Stimulated activated CD4-positive, alpha-beta T cell treated with anti-CD3 and anti-CD28 coated beads, Interleukin-1b, Interleukin-23, amount 100 ng/mL, for 4 hours (primary cell): Measurements from ENCODE around the gene GMEB2.
"Not testable (repeated sequence)": the region's sequence is repeated elsewhere in the genome, so short reads cannot be mapped to it uniquely, and the experiment has no call there.

Source experiments
- DNase-seq, 2 donors: peaks; one replicate each; pipeline ENCODE4 v3.0.0-alpha.2; 2020; ENCODE audit warnings: low read depth in 2 of 2

GMEB2 gene

DNA sequence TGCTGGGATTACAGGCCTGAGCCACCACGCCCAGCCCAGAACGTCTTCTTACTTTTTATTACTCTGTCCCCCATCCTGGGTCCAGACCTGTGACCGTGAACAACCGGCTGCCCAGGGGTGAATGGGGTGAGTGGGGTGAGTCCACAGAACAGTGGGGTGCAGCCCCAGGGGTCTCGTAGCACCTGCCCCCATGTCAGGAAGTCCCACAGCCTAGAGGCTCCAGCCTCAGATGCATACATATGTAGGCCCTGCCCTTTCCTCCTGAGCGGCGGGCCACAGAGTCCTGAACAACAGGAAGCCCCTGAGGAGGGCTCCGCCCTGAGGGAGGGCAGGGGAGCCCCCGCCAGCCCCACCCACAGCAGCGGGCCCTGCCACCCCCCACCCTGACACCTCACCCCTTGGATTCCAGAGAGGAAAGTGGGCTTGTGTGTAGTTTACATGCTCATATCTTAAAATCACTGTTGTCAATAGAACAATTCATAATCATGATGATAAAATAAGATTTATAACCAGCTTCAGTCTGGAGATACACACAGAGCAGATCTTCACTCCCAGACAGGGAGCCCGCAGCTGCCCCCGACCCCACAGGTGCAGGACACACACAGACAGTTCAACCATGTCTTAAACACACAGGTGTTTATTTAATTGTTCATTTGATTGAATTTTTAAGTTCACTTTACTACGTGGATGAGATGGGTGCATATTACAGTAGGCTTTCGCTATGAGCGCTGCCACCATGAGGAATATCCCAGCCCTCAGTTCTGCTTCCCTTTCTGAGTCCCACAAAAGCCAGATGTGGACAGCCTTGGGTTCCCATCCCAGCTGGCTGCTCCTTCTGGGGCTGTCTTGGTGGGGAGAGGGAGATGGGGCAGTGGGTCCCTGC lies 12.4 kb upstream of the GMEB2 start:
- peak in 1 of 2 donors; percentile 45 for DNase-seq

DNA sequence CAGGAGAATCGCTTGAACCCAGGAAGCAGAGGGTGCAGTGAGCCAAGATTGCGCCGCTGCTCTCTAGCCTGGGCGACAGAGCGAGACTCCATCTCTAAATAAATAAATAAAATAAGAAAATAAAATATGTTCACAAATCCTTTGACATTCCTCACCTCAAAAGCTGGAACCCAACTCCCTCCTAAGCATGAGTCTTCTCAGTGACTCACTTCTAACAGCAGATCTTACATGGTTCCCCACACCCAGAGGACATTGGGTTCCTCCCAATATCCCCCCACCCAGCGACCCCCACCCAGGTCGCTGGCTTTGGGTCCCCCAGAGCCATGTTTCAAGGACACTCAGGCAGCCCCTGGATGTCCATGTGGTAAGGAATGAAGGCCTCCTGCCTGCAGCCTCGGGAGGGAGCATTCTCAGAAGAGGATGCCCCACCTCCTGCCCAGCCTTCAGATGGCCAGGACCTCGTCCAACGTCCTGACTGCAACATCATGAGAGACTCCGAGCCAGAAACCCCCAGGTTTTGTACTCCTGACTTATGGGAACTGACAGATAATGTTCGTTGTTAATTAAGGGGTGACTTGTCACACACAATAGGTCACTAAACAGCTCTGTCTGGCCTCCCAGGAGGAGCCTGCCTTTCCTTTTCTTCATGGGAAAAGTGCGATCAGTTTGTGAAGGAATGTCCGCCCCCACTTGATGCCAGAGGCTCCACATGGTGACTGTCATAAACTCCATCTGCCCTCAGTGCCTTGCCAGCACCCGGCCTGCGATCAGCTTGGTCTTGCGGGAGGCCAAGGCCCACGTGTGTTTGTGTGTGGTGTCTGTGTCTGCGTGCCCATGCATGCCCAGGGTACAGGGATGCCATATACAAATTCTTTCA lies 10.1 kb upstream of the GMEB2 start:
- DNase-seq = no peak

GRCh38 chr20:63635431-63636141 lies 8.7 kb upstream of the GMEB2 start:
- DNase-seq = peak; percentile 32 to 56

DNA sequence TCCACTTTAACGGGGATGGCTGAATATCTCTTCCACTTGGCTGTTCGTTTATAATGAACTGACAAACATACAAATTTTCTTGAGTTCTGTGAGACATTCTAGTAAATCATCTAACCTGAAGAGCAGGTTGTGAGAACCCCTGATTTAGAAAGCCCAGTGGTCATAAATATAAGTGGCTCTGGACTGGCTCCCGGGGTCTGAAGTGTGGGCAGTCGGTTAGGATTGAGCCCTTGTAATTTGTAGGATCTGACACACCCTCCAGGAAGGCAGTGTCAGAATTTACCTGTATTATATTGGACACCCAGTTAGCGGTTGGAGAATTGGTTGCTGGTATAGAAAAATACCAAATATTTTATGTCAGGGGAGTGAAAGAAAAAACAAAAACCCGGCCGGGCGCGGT lies 6.8 kb upstream of the GMEB2 start:
- DNase-seq = no peak

DNA sequence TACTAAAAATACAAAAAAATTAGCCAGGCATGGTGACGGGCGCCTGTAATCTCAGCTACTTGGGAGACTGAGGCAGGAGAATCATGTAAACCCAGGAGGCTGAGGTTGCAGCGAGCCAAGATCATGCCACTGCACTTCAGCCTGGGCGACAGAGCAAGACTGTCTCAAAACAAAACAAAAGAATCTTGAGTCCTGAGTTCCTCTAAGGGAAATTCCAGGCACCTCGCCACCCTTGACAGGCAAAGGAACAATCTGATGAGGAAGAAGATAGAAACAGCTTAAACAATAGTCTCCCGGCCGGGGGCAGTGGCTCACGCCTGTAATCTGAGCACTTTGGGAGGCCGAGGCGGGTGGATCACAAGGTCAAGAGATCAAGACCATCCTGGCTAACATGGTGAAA lies 4.5 kb upstream of the GMEB2 start:
- not testable (repeated sequence) for DNase-seq

- not testable (repeated sequence) for DNase-seq
Observed at GRCh38 chr20:63630956-63631355, 4.1 kb upstream of the GMEB2 start.

DNA sequence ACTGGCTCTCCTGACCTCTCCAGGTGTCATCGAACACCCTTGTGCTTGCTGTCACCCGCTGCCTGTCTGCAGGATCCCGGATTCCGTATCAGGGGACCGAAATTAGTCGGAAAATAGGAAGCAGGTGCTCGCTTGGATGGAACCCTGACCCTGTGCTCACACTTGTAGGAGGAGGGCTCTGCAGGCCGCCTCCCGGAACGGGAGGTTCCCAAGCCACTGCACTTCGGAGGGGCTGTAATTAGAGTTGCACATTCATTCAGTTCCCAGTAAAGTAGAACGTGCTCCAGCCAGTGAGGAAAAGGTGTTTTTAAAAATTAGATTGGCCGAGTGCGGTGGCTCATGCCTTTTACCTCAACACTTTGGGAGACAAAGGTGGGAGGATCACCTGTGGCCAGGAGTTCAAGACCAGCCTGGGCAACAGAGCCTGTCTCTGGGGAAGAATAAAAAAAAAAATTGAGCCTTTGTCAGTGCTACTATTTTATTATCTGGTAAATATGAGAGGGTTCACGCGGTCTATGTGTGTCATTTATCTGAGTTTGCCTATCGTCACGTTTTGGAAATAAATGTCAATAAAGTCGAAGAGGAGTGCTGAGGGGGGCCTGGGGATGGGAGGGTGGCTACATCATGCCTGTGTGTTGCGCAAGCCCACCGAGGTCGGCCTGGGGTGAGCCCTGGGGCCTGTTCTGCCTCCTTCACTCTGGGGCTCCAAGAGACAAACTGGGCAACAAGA lies 1.5 kb upstream of the GMEB2 start:
- DNase-seq = peak; percentile 52 to 59

DNA sequence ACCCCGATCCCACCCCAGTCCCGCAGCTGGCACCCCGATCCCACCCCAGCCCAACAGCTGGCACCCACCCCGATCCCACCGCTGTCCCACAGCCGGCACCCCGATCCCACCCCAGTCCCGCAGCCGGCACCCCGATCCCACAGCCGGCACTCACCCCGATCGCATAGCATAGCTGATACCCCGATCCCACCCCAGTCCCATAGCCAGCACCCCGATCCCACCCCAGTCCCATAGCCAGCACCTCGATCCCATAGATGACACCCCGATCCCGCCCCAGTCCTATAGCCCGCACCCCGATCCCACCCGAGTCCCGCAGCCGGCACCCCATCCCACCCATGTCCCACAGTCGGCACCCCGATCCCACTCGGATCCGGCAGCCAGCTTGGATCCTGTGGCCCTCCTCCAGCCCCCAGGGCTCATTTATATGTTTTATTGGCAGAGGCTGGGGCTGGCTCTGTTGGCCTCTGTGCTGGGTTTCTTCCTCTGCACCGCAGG lies 897 bp upstream of the GMEB2 start:
- peak in 1 of 2 donors; percentile 29 for DNase-seq

- DNase-seq = peak; percentile 92
Observed at GRCh38 chr20:63627129-63627750, 339 bp upstream of the GMEB2 start.

GRCh38 chr20:63625771-63626423 lies 1.0 kb downstream of the GMEB2 start:
- DNase-seq = no peak

GRCh38 chr20:63624486-63624885 lies 2.4 kb downstream of the GMEB2 start:
- no peak for DNase-seq

DNA sequence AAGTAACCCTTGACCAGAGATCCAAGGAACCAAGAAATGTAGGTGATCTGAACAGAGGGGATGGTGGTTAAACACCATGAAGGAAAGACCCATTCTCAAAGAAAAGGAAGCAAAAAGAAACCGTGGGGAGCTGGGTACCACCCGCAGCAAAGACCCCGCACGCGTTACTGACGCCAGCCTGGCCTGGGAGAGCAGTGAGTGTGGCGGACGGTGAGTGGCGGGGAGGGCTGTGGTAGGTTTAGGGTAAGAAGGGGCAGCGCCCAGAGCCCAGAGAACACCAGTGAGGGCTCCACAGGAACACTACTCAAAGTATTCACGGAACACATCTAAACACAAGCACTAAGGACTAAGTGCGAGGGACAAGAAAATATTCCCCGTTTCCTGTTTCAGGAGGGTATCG lies 4.2 kb downstream of the GMEB2 start:
- DNase-seq = no peak

DNA sequence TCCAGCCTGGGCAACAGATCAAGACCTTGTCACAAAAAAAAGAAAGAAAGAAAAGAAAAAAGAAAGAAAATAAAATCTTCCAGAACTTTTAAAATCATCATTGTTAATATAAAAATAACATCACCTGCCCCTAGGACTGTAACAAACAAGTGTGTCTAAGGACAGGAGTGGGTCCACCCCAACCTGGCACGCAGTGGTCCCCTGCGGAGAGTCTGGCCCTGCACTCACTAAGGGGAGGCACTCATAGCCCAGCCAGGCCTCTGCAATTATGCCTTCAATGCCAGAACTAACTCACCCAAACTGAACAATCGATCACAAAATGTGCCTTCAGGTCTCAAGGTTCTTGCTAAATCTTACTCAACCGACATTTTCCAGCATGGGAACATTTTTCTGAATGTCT lies 4.8 kb downstream of the GMEB2 start:
- no peak for DNase-seq

GRCh38 chr20:63620991-63621390 lies 5.9 kb downstream of the GMEB2 start:
- no peak for DNase-seq

- no peak for DNase-seq
Observed at GRCh38 chr20:63619505-63619904, 7.4 kb downstream of the GMEB2 start.

GRCh38 chr20:63619086-63619485 lies 7.8 kb downstream of the GMEB2 start:
- no peak for DNase-seq

- no peak for DNase-seq
Observed at GRCh38 chr20:63618291-63618980, 8.5 kb downstream of the GMEB2 start.

GRCh38 chr20:63617876-63618265 lies 9.0 kb downstream of the GMEB2 start:
- no peak for DNase-seq

DNA sequence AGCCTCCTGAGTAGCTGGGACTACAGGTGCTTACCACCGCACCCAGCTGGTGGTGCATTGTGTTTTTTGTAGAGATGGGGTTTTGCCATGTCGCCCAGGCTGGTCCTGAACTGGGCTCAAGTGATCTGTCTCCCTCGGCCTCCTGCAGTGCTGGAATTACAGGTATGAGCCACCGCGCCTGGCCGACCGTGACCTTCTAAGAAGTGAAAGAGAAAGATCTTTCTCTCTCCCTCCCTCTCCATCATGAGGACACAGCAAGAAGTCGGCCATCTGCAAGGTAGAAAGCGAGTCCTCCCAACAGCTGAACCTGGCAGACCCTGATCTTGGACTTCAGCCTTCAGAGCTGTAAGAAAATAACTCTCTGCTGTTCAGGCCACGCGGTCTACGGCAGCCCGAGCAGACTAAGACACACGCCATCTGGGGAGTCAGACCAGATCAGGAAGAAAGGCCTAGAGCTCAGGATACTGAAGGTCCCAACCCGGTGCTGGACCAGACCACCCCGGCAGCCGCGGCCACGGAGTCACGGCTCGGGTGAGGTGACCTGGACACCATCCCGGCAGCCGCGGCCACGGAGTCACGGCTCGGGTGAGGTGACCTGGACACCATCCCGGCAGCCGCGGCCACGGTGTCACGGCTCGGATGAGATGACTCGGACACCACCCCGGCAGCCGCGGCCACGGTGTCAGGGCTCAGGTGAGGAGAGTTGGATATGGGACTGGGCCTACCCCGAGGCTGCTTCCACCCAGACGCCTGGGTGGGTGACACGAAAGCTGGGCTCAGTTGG lies 9.6 kb downstream of the GMEB2 start:
- no peak for DNase-seq
